ENCODE measurements around the gene IPPK.
"Not testable (repeated sequence)": the region's sequence is repeated elsewhere in the genome, so short reads cannot be mapped to it uniquely, and the experiment has no call there.

The IPPK gene

DNA sequence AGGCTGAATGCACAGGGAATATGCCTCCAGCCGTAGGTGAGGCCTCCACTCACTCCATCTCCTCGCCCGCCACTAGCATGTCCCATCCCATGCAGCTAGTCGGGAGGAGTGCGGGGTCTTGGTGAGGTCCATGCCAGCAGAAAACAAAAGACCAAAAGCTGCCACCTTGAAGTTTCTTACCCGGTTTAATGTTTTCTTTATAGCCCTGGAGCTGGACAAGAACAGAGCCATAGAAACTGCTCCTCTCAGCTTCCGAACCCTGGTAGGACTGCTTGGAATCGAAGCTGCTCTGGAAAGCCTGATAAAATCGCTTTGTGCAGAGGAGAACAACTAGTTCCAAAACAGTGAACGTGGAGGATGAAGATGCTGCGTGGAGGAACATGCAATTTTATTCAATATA lies 57.1 kb downstream of the IPPK start:
- no peak for DNase-seq

DNA sequence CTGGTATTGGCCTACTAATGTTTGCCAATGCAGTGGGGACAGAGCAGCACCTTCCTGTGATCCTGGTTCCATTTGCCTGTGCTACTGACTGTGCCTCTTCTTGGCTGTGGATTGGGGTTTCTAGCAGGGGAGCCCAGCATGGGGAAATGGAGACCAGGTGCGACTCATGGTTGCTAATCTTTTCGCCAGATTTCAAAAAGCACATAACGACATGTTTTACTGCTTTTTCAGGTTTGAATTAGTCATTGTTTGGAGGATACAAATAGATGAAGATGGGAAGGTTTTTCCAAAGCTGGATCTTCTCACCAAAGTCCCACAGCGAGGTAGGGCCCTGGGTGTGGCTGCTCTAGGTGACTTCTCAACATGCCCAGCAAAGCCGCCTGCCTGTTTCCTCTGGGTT lies 57.6 kb downstream of the IPPK start:
- no peak for DNase-seq

DNA sequence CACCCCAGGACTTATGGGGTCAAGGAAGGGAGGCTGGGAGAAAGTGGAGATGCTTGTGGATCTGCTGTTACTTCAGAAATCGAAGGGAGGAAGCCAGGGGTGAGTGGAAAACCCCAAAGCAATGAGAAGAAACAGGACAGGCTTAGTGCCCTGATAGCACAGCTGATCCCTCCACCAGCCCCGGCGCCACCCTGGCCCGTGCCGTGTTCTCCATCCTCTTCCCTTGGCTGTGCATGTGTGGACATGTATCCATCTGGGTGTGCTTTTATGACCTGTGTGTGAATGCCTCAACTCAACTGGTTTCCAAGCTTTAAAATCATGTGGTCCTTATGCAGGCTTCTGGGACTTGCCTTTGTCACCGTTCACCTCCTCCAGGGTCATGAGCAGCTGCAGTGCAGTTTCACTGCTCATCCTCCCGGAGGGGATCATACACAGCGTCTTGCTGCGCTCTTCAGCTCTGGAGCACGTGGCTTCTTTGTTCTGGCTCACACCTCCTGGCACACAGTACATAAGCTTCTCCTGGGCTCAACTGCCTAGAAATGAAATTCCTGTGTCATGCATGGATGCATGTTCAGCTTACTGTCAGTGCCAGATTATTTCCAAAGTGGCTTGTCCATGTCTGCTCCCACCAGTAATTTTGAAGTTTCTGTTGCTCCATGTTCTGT lies 58.2 kb downstream of the IPPK start:
- no peak for DNase-seq

DNA sequence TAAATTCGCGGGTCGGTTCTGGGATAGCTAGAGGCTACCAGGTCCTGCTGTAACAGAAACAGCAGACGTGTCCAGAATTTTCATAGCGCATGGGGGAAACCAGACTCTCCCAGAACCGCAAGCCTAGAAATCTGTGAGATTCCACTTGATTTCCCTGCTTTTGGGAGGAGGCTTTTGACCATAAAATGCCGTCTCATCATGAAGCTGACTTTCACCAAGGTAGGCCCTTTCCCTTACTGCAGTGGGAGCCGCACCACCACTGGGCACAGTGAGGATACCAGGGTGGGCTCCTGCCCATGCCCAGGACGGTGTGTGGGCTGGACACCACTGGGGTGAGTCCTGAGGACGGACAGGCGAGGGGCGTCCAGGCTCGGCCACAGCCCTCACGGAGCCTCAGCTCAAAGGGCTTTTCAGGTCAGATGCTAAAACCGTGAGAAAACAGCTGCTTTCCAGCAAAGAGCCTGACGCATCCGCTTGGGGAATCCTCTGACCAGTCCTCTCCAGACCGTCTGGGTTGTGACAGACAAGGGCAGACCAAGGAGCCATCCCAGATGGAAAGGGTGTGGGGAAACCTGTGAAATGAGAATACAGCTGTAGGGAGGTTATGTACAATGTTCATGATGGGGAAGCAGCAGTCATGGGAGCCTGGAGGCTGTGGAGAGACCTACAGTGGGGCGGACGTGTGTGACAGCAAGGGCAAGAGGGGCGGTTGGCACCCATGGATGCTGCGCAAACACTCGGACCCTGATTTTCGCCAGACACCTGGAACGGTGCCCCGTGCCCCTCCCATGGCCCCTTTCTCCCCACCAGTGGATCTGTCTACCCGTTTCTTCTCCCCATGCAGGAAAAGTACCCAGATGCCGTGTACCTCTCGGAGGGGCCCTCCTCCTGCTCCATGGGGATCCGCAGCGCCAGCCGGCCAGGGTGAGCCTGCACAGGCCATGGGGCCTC lies 59.2 kb downstream of the IPPK start:
- no peak for DNase-seq

DNA sequence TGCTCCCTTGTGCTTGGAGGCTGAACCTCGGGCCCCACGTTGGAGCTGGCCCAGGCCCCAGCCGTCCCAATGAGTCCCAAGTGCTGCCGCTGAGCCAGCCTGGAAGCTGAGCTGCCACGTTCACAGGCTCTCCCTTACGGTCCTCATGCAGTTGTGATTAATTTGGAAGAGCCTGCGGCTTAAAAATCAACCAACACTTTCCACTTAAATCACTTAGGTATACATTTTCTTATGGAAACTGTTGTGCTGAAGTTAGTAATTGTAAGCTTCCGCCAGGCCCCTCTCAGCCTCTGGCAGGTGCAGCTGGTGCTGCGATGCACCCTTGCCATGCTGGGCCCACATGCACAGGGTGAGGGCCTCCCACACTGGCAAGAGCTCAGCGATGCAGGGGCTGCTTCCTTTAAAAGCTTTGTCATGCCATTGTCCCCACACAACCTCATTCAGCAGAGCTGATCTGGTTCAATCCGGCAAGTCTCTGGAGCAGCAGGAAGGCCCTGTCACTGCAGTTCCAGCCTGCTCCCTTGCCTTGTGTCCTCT lies 61.0 kb downstream of the IPPK start:
- no peak for DNase-seq

DNA sequence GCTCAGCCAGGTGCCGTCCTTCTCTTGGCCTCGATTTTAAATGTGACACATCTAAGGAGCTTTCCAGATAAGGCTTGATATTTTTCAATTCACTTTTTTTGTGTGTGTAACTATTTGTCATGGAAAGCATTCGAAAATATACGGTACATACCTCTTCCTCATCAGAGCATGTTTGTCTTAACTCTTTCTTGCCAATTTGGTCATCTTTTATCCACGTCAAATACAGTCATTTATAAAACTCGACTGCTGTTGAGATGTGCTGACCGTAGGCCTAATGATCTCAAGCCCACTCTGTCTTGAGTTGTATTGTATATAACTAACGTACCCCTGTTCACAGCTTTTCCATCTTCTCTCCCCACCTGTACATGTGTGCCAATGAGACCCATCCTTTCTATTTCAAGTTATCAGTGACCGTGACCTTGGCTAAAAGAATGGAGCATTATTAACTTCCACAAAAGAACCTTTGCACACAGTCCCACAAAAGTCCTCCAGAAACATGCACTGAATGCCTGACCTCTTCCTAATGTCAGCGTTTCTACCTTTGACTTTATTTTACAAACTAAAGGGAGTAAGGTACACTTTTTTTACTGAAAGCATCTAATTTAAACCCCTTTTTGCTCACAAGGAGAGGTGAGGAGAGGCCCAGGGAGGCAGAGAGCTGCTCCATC lies 61.6 kb downstream of the IPPK start:
- DNase-seq, result no peak

DNA sequence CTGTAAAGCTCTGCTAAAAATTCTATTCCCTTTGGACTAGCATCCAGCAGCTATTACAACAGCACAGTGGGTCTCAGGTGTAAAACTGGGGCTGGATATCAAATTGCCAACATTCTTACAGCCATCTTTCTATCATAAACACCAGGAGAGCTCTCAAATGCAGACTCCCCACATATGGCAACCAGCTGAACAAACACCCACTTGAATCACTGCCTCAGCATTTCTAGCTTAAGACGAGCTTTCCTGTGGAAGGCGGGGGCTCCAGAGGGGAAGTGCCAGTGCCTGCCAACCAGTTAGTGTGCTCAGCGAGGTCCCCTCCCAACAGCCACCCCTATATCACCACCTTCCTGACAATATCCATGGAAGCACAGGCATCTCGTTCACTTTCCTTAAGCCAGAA lies 62.2 kb downstream of the IPPK start:
- DNase-seq, result no peak

DNA sequence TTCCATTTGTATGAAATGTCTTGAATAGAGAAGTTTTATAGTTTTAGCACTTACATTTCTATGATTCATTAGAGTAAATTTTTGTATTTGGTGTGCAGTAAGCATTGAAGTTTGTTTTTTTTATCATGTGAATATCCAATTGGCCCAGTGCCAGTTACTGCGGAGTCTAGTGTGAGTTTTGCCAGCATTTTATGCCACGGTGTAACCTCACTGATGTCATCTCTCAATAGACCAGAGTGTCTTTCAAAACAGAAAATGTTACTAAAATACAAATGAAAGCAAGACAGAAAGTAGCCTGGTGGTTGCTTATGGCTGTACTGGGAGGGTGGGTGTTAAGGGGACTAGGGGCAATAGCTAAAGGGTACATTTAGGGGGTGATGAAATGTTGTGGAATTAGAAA lies 62.8 kb downstream of the IPPK start:
- DNase-seq, result peak; percentile 41

DNA sequence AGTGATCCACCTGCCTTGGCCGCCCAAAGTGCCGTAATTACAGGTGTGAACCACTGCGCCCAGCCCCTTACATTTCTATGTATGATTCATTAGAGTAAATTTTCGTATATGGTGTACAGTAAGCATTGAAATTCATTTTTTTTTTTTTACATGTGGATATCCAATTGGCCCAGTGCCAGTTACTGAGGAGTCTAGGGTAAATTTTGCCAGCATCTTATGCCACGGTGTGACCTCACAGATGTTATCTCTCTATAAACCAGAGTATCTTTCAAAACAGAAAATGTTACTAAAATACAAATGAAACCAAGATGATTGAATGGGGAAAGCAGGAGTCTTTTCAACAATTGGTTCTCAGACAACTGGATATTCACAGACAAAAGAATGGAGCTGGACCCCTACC lies 64.7 kb downstream of the IPPK start:
- no peak for DNase-seq

DNA sequence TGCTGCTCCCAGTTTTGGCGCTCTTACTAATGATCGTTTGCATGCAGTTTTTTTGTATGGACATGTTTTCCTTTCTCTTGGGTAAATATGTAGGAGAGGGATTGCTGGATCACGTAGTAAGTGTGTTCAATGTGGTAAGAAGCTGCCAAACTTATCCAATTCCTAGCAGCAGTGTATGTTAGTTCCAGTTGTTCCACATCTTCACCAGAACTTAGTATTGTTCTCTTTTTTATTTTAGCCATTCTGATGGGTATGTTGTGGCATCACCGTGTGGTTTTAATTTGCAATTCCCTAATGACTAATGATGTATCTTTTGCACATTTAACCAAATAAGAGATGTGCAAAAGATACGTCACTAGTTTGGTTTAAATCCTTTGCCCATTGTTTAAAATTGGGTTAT lies 65.9 kb downstream of the IPPK start:
- DNase-seq, result no peak

DNA sequence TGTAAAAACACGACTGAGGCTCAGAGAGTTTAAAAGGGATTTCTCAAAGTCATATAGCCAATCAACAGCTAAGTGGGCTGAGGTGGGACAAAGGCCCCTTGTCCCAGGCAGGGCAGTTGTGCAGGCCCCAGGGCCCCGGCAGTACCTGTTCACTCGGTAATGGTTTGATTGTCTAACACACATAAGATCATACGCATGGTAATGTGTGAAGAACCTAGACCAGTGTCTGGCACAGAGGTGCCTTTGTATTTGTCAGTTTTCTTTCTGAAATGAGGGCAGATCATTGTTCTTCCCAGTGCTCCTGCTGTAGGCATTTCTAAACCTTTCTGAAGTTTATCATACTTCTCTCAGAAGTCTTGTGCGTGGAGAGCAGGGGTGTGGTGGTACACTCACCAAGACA lies 66.8 kb downstream of the IPPK start:
- no peak for DNase-seq

DNA sequence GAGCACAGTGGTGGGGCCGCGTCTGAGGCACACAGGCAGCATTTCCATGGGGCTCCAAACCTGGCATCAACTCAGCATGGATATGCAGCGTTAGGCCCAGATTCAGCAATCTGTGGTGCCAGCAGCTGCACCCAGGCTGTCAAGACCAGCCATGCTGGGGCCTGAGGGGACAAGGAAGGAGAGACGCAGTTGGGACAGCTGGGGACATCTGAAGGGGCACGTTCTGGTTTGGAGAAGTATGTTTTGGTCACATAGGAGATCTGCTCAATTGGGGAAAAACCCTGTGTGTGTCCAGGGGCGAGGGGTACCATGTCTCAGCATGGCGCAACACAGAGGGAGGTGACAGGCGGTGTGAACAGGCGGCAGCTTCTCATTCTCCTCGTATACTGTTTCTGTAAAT lies 67.5 kb downstream of the IPPK start:
- DNase-seq, result no peak

DNA sequence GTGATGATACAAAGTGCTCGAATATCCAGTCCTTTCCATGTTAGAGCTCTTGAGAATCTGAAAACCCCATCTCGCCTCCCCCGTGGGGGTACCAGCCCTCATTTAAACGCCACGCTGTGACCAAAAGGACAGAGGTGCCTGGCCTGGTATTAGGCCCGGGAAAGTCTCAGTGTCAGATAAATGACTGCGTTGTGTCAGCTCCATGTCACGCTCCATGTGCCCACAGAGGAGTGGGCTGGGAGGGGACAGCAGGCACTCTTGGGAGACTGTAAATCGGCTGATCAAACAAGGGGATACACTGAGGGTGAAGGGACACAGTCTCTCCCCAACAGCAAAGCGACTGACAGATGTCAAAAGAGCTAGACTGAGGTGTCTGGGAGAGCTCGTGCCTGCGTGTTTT lies 68.5 kb downstream of the IPPK start:
- no peak for DNase-seq

DNA sequence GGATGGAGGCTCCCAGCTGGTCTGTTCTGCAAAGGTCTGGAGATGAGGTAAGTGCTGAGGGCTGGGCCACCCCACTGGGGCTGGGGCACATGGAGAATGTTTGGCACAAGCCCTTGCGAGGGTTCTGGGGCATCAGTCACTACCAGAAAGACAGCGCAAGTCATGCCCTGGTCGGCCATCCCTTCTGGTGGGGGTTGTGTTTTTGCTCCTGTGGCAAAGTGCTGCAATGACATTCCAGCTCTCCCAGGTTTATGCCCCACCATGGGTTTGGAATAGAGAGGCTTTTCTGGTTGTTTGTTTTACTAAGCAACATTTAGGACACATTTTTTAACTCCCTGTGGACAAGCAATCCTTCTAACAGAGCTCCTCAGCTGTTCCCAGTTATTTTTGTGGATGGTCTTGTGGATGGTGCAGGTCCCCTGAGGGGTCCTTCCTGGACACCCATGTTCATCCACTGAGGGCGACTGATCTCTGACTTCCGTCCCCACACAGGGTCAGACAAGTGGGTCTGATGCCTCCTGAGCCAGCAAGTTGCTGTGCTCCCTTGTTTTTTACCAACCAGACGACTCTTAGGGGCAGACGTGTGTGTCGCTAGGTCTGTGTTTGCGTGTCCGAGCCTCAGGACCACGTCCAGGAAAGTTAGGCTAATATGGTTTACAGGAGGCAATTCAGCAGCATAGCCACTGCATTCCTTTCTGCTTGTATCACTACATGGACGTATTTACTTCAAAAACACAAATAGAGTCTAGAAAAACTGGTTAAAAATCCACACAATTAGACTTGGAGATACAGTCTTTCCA lies 69.3 kb downstream of the IPPK start:
- DNase-seq, result no peak

DNA sequence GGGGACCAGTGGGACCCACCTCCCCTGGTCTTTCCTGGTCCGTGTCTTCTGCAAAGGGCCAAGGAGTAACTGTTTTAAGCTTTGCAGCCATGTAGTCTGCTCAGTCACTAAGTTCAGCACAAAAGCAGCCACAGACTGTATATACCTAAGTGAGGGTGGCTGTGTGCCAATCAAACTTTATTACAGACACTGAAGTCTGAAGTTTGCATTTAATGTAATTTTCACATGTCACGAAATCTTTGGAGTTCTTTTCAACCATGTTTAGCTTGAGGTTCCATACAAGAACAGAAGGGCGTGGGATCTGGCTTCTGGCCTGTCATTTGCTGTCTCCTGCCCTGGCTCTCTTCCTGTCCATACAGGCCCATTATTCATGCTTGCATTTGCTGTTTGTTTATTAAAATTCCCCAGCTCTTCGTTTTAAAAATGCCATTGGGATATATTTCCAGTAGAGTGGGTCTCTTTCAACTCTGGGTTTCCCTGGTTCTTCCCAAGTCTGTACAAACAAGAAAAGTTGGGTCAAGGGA lies 69.9 kb downstream of the IPPK start:
- no peak for DNase-seq

DNA sequence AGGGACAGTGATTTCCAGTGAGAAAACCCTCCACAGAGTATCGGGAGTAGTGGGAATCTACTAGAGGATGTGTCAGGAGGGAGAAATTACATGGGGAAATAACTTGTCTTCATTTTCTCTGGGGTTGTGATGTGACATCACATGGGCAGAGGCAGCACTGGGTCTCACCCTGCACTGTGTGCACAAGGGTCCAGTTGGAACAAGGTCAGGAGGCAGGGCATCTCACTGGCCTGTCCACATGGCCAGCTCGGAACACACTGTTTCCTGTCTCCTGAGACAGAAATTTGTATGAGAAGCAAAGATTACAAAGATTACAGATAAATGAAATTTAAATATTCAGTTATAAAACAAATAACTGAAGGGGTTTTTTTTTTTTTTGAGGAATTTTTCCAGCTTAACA lies 71.5 kb downstream of the IPPK start:
- DNase-seq, result no peak

DNA sequence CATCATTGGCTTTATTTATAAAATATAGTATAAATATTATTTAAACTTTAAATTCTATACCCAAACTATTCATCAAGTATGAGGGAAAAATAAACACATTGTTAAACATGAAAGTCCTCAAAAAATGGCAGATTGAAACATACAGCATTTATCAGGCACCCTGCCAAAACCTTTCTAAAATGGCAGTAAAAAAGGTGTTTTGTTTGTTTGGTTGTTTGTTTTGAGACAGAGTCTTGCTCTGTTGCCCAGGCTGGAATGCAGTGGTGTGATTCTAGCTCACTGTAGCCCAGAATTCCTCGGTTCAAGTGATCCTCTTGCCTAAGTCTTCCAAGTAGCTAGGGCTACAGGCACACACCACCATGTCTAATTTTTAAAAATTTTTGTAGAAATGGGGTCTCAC lies 74.0 kb downstream of the IPPK start:
- no peak for DNase-seq

DNA sequence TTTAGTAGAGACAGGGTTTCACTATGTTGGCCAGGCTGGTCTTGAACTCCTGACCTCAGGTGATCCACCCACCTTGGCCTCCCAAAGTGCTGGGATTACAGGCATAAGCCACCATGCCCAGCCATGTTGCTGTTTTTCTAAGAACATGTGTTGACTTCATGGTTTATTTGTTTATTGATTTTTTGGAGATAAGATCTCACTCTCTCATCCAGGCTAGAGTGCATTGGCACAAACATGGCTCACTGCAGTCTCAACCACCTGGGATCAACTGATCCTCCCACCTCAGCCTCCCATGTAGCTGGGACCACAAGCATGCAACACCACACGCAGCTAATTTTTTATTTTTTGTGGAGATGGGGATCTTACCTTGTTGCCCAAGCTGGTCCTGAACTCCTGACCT lies 74.9 kb downstream of the IPPK start:
- DNase-seq, result not testable (repeated sequence)

DNA sequence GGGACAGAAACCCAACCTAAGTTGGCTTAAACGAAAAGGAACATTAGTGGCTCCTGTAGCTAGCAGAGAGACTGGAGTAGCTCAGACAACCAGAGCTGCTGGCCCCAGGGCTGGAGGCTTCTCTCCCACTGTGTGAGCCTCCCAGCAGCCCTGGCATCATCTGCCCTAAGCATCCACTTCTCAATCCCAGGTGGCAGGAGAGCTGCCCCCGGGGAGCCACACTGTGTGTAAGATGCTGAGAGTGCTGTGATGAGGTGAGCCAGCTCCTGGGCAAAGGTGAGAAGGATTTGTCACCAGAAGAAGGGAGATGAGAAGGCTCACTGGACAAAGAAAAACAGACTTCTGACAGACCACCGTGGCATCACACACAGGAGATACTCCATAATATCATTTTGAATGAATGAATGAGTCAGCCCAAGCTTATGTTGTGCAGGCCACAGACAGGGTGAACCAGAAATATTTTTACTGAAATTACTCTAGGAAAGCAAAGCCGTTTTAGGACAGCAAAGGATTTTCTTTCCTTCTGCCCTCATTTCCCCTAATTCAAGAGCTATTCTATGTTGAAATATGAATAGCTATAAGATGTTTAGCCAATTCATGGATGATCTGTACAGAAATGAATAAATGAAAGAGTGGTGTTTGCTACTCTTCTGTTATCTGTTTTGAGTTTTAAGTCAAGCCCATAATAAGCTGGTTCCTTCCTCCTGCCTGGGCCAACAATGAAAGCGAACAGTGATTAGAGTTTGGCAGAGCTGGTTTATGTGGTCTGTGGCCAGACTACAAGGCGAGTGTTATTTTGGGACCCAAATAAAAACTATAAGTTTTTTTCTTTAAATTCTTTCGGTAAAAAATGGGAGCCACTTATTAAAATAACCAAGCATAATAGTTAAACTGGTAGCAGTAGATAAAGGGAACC lies 76.7 kb downstream of the IPPK start:
- DNase-seq, result no peak

DNA sequence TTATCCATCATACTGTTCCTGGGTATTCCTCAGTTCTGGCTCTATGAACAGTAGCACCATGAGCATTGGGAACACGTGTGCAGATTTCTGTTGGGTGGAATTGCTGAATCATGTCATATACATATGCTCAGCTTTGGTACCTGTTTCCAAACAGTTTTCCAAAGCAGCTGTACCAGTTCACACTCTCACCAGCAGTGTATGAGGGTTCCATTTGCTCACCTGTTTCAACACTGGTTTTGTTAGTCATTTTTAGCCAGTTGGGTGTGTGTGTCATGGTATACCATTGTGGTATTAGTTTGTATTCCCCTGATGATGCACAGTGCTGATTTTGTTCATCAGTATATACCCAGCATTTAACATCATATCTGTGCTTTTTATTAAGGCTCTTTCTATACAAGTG lies 77.4 kb downstream of the IPPK start:
- DNase-seq, result no peak

DNA sequence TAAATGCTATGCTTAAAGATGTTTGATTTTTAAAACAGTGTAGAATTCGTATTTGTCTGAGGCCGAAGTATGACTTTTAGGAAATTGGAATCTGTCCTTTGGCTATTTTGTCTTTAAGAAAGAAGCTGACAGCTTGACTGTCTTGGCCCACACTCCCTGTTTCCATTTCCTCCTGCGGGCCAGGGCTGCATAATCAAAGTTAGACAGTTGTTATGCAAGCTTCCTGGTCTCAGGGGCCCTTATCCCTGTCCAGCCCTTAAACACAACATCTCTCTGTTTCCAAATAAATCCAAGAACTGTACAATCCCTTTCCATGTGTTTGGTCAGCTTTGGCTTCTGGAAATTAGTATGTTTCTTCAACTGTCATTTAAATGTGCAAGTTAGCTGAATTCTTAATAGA lies 79.6 kb downstream of the IPPK start:
- peak; percentile 52 for DNase-seq

All from suppressor macrophage treated with lipopolysaccharide for 4 hours (primary cell).